Right ventricle myocardium superior (tissue), 1 donor: Measurements from ENCODE around the gene SCAF11. TPM values are rescaled to one million over a fixed set of nuclear protein-coding genes. Genes with fewer than 3 reads are reported as not detected.

Experiments used
- ATAC-seq: fragments of 200-7000 bp; cut with Tn5 transposase; one replicate; pipeline ENCODE4 v1.9.1; 2020; ENCODE audit warnings: mild to moderate bottlenecking; ENCODE audit not compliant: poor library complexity
- DNase-seq: peaks from one replicate; pipeline ENCODE4 v3.0.0-alpha.2; 2020
- intact Hi-C: fragments of 100-400 bp; cut with DNase I; formaldehyde crosslinking; loops from one replicate; pipeline ENCODE4 v1.11.2; 2022
- total RNA-seq: library from RNA; stranded (reverse); fragmentation: NEBNext Ultra II Directional; extraction: Animal tissue kit (Norgen Biotek cat#: 25700); gene quantifications from one replicate; pipeline ENCODE4 v1.2.1, GENCODE V29; 2021
- donor health status: DM: no; HTN: yes; CAD: no; lungs with severe emphysema.

The SCAF11 gene
- total RNA-seq, 1 donor from 2014 or later: 75.3 TPM

DNA sequence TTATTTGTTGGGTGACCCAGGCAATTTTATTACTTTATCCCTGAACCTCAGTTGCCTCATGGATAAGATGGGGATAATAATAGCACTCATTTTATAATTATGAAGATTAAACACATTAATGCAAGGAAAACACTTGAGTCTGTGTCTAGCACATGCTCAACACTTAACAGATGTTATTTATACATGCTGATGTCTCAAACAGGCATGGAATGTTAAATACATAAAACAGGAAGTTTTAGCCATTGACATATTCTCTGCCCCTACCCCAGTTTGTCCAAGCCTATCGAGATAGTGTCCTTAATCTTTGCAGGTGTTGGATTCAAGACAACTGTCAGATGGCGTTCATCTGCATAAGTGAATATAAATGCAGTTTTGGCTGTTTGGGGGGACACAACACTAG, 109.8 kb downstream of the SCAF11 start:
- intact Hi-C loops: no loop called here
- DNase-seq (no peak), ATAC-seq (no peak)

DNA sequence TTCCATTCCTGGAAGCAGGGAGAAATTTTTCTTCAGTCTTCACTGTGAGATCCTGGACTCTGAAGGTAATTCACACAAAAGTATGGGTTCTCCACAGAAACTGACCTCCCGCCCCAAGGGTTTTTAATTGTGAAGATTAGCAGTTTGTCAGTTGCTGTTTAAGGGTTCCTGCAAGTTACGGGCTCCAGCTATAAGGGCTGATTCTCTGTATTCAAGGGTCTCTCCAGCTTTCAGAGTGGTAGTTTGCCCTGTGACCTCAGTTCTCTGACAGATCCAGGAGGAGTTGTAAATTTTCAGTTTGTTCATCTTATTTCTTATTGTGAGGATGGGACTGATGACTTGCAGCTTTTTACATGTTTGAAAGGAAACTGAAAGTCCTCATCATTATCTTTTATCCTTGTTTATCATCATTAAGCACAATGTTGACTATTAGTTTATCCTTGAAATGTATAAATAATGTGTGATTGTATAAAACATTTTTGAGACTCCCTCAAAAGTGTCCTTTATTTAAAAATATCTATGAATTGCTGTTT, 110.9 kb downstream of the SCAF11 start:
- intact Hi-C loops: no loop called here
- ATAC-seq (no peak), DNase-seq (no peak)

DNA sequence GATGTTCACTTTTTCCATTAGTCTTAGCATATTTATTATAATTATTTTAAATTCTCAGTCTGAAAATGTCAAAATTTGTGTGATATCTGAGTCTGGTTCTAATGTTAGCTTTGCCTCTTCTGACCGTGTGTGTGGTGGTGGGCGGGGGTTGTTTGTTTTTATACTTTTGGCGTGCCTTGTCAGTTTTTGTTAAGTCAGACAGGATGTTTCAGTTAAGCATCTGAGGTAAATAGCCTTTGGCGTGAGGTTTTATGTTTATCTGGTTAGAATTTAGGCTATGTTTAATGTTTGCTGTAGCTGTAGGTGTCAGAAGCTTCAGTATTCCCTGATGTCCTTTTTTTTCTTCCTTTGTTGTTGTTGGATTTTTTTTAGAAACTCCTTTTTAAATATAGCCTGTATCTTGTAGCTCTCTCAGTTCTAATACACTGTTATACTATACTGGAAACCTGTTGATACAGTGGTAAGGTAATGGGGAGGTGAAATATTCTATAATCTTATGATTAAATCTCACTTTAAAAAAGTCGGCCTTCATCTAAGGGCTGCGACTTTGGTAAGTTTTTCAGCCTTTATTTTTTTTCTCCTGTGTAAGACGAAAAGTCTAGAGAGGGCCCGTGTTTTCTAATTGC, 111.6 kb downstream of the SCAF11 start:
- DNase-seq (no peak), ATAC-seq (no peak)
- intact Hi-C loops: no loop called here

DNA sequence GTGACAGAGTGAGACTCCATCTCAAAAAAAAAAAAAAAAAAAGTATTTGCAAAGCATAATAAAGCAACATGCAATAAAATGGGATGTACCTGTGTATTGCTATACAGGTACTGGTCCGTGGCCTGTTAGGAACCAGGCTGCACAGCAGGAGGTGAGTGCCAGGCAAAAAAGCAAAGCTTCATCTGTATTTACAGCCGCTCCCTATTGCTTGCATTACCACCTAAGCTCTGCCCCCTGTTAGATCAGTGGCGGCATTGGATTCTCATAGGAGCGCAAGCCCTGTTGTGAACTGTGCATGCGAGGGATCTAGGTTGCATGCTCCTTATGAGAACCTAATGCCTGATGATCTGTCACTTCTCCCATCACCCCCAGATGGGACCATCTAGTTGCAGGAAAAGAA, 113.3 kb downstream of the SCAF11 start:
- no peak for ATAC-seq
- no peak for DNase-seq
- intact Hi-C loops: no loop called here

DNA sequence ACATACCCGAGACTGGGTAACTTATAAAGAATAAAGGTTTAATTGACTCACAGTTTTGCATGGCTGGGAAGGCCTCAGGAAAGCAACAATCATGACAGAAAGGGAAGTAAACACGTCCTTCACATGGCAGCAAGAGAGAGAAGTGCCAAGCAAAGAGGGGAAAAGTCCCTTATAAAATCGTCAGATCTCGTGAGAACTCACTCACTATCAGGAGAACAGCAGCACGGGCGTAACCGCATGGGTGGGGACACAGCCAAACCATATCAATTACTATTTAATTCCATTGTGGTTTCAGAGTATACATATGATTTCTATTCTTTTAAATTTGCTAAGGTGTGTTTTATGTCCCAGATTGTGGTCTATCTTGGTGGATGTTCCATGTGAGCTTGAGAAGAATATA, 117.9 kb downstream of the SCAF11 start:
- intact Hi-C loops: no loop called here
- DNase-seq: no peak
- no peak for ATAC-seq
